Body of pancreas (tissue), 4 donors: ENCODE data around the gene TTLL1. TPM values are rescaled to one million over a fixed set of nuclear protein-coding genes. Genes with fewer than 3 reads are reported as not detected.

Experiments
- ATAC-seq: fragments of 150-250 bp; one replicate; pipeline ENCODE4 v1.9.1; 2016
- DNase-seq, 4 donors: peaks; one replicate each; pipeline ENCODE4 v3.0.0-alpha.2; 2019
- H3K27ac ChIP-seq, 4 donors: fragments of 200-600 bp; sonication (generic); 1 replicate in 3 of 4; 2 replicates in 1 of 4; pipeline versions ENCODE4 v1.5.1 to v1.6.1; 2016 to 2019; ENCODE audit warnings: mild to moderate bottlenecking in 1 of 4, mixed read lengths in 1 of 4, moderate library complexity in 1 of 4
- H3K27me3 ChIP-seq, 2 donors: fragments of 200-600 bp; sonication (generic); one replicate each; pipeline ENCODE4 v1.6.0; 2016; ENCODE audit warnings: mild to moderate bottlenecking in 1 of 2
- H3K36me3 ChIP-seq, 2 donors: fragments of 200-600 bp; sonication (generic); replicated peaks in 1 of 2; 2 replicates each; pipeline ENCODE4 v1.5.1; 2016; ENCODE audit warnings: low read depth in 2 of 2; ENCODE audit not compliant: insufficient read depth in 1 of 2
- H3K4me1 ChIP-seq: fragments of 200-600 bp; sonication (generic); one replicate; pipeline ENCODE4 v1.6.0; 2016
- H3K4me3 ChIP-seq, 2 donors: fragments of 200-600 bp; sonication (generic); 1 replicate in 1 of 2; 2 replicates in 1 of 2; pipeline ENCODE4 v1.5.1; 2016 to 2019
- H3K9me3 ChIP-seq, 3 donors: fragments of 200-600 bp; sonication (generic); 1 replicate in 2 of 3; 2 replicates in 1 of 3; pipeline ENCODE4 v1.5.1; 2016
- POLR2A ChIP-seq, 3 donors: fragments of 450-650 bp; IDR thresholded peaks; one replicate each; pipeline ENCODE4 v1.6.1; 2016; ENCODE audit warnings: antibody characterized with exemption in 3 of 3, mild to moderate bottlenecking in 2 of 3
- WGBS, 2 donors: methylation state at CpG; one replicate each; pipeline ENCODE4 v1.1.5; 2017; 5-methylcytosine and 5-hydroxymethylcytosine counted together
- intact Hi-C: fragments of 100-400 bp; cut with DNase I; formaldehyde crosslinking; loops from one replicate; pipeline ENCODE4 v1.15.1; 2023
- total RNA-seq, 2 donors: library from RNA; depleted of rRNA; stranded (reverse); fragments of >200 nt; gene quantifications; one replicate each; pipeline ENCODE4 v1.1.0, GENCODE V29; 2016
- TF ChIP-seq, protein P1 (sequence below), 7 experiments: fragments of 450-650 bp in 4 of 7; fragments of 200-600 bp in 3 of 7; sonication (generic) in 3 of 7; IDR thresholded peaks; one replicate each; pipeline ENCODE4 v1.5.1; 2016 to 2019; ENCODE audit warnings: antibody characterized with exemption in 7 of 7

Gene TTLL1
- total RNA-seq, 2 donors from 2014 or later, result 2.0 to 7.0 TPM

DNA sequence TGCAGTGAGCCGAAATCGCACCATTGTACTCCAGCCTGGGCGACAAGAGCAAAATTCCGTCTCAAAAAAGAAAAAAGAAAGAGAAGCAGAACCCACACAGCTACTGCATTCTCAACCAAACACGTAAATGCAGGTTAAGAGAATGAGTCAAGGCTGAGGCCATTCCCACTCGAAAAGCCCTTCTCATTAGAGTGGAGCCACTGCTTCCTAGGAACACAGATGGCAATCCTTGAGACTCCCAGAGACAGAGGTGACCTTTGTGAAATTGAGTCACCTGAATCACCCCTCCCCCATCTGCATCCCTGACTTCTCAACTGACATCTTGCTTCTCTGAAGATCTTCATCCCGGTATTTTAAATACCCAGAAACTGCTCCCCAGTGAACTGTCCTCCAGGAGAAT is 82.4 kb downstream of the TTLL1 start:
- no peak overlapping the region for H3K4me3 ChIP-seq
- no peaks in the 10 kb centered on the region for H3K9me3 ChIP-seq
- DNase-seq, result no peak
- H3K4me1 ChIP-seq, result peaks cover 97% of the 10 kb centered on the region
- ATAC-seq, result no peak
- intact Hi-C loops, result loop anchor here (10.0 kb wide), 1 partner anchor 62 kb away; no protein-coding TSS in a partner anchor
- H3K27ac ChIP-seq, result peak overlapping the region; percentile 59 to 92 (median 86)
- no peaks in the 10 kb centered on the region for H3K27me3 ChIP-seq
- TF ChIP-seq, protein P1, sequence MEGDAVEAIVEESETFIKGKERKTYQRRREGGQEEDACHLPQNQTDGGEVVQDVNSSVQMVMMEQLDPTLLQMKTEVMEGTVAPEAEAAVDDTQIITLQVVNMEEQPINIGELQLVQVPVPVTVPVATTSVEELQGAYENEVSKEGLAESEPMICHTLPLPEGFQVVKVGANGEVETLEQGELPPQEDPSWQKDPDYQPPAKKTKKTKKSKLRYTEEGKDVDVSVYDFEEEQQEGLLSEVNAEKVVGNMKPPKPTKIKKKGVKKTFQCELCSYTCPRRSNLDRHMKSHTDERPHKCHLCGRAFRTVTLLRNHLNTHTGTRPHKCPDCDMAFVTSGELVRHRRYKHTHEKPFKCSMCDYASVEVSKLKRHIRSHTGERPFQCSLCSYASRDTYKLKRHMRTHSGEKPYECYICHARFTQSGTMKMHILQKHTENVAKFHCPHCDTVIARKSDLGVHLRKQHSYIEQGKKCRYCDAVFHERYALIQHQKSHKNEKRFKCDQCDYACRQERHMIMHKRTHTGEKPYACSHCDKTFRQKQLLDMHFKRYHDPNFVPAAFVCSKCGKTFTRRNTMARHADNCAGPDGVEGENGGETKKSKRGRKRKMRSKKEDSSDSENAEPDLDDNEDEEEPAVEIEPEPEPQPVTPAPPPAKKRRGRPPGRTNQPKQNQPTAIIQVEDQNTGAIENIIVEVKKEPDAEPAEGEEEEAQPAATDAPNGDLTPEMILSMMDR (IDR thresholded peaks at IDR 0.05), result no peak
- no peak for TF ChIP-seq POLR2A (IDR thresholded peaks at IDR 0.05)
- H3K36me3 ChIP-seq, result no peaks in the 10 kb centered on the region
- WGBS, 2 donors, result 74 to 78% methylated on average over 7 of the region's 7 CpGs

DNA sequence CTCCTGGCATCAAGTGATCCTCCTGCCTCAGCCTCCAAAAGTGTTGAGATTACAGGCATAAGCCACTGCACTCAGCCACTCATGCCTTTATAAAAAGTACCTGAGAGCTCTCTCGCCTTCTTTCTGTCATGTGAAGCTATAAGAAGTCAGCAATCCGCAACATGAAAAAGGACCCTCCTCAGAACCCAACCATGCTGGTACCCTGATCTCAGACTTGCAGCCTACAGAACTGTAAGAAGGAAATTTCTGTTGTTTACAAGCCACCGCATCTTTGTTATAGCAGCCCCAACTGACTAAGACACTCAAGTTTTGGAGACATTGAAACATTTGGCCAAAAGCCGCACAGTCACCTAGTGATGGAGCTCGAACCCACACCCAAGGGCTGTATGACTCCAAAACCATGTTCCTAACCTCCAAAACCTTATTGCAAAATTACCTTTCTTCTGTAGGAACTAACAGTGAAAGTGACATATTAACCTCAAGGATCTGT is 83.1 kb downstream of the TTLL1 start:
- Histone ChIP-seq H3K36me3 (no peaks in the 10 kb centered on the region), H3K9me3 (no peaks in the 10 kb centered on the region), H3K4me1 (peaks cover 97% of the 10 kb centered on the region), H3K27me3 (no peaks in the 10 kb centered on the region), H3K4me3 (no peak overlapping the region), H3K27ac (peak overlapping the region; percentile 59 to 92 (median 86))
- ATAC-seq (no peak), DNase-seq (no peak)
- intact Hi-C loops, result loop anchor here (10.0 kb wide), 1 partner anchor 61 kb away; no protein-coding TSS in a partner anchor
- 93 to 100% methylated on average over 5 of the region's 5 CpGs for whole genome bisulfite sequencing, 2 donors
- TF ChIP-seq, protein P1 (IDR thresholded peaks at IDR 0.05), result no peak
- no peak for TF ChIP-seq POLR2A (IDR thresholded peaks at IDR 0.05)

DNA sequence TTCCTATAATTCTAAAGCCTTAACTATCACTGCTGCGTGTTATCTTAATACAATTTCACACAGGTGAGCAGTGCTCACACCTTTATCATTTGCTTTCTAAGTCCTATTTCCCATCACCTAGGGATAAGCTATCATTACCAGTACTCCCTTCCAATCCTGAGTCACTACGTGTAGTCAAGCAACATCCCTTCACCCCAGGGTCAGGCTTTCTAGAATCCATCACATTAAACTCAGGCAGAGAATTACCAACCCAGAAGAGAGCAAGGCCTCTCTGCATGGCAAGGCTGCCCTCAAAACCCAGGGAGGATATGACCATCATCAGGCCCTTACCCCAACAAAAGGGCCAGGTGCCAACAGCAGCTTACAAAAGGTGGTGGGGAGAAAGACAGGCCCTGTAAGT is 84.1 kb downstream of the TTLL1 start:
- 33% methylated on average over 2 of the region's 2 CpGs for WGBS, 2 donors
- Histone ChIP-seq H3K4me3 (no peak overlapping the region), H3K27ac (peak overlapping the region in 3 of 4 donors; percentile 39 to 87 (median 85)), H3K9me3 (no peaks in the 10 kb centered on the region), H3K4me1 (peaks cover 97% of the 10 kb centered on the region), H3K36me3 (no peaks in the 10 kb centered on the region), H3K27me3 (no peaks in the 10 kb centered on the region)
- intact Hi-C loops, result loop anchor here (10.0 kb wide), 1 partner anchor 60 kb away; no protein-coding TSS in a partner anchor
- no peak for ATAC-seq
- no peak for DNase-seq
- no peak for TF ChIP-seq POLR2A (IDR thresholded peaks at IDR 0.05)
- TF ChIP-seq, protein P1 (IDR thresholded peaks at IDR 0.05), result no peak

DNA sequence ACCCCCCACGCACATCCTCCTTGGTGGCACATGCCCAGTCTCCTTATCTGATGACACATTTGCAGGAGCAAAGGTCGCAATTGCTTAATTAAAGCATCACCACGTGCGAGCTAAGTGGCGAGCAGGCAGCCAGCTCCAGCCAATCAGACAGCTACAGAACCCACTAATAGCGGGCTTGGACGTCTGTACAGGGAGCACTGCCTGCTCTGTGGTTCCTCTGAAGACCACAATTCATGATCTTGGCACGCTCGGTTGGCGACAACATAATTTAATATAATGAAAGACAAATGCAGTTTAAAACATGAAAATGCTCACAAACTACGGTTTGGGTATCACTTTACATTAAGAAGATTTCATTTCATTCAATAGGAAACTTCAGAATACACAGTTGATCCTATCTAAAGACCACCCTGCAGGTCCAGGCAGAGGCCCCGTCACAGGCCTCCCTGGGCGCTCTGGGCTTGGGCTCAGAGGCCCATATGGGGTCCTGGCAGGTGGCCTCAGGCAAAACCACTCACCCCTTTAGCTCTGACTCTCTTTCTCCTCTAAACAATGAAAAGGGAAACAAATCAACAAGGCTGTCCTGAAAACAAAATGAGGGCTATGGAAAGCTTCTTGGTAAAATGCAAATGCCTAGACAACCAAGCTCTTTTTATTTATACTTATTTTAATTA is 84.7 kb downstream of the TTLL1 start:
- no peaks in the 10 kb centered on the region for H3K36me3 ChIP-seq
- no peaks in the 10 kb centered on the region for H3K9me3 ChIP-seq
- H3K4me1 ChIP-seq, result peaks cover 97% of the 10 kb centered on the region
- intact Hi-C loops, result loop anchor here (10.0 kb wide), 1 partner anchor 60 kb away; no protein-coding TSS in a partner anchor
- TF ChIP-seq, protein P1 (IDR thresholded peaks at IDR 0.05), result no peak
- no peak for TF ChIP-seq POLR2A (IDR thresholded peaks at IDR 0.05)
- H3K4me3 ChIP-seq, result no peak overlapping the region
- ATAC-seq, result no peak
- DNase-seq, result peak in 1 of 4 donors; percentile 45
- WGBS, 2 donors, result 38 to 50% methylated on average over 11 to 13 of the region's 13 CpGs
- H3K27ac ChIP-seq, result peak overlapping the region in 3 of 4 donors; percentile 36 to 87 (median 39)
- no peaks in the 10 kb centered on the region for H3K27me3 ChIP-seq
